Measurements from ENCODE around the gene RRP12.

The RRP12 gene

DNA sequence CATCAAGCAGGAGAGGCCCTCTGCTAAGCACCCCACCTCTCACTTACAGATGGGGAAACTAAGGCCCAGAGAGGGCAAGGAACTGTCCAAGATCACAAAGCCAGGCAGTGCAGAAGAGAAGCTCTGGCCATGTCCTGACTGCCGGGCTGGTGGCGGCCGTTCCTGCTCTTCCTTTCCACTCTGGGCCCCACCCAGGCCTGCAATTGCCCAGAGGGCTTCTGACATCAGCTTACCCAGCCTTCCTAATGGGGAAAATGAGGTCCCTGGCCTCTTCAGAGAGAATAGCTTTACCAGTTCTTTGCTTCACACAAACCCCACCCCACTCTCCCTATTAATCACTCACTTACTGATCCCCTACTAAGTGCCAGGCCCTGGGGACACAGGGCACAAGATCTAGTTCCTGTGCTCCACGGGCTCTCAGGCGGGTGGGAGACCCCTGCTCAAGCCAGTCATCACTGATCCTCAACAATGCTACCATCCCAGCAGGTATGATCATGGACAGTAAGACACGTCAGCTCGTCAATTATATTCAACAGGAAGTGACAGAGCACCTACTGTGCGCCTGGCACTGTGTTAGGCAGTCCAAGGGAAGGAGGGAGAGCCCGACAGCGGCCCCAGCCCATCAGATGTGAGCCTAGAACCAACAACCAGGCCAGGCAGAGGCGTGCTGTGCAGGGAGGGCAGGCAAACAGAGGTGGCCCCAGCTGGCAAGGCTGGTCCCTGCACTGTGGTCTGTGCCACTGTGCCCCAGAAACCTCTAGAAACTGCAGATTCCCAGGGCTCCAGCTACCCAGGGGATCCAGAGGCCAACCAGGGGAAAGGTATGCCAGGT lies 40.2 kb downstream of the RRP12 start:
- TF ChIP-seq, protein P1, sequence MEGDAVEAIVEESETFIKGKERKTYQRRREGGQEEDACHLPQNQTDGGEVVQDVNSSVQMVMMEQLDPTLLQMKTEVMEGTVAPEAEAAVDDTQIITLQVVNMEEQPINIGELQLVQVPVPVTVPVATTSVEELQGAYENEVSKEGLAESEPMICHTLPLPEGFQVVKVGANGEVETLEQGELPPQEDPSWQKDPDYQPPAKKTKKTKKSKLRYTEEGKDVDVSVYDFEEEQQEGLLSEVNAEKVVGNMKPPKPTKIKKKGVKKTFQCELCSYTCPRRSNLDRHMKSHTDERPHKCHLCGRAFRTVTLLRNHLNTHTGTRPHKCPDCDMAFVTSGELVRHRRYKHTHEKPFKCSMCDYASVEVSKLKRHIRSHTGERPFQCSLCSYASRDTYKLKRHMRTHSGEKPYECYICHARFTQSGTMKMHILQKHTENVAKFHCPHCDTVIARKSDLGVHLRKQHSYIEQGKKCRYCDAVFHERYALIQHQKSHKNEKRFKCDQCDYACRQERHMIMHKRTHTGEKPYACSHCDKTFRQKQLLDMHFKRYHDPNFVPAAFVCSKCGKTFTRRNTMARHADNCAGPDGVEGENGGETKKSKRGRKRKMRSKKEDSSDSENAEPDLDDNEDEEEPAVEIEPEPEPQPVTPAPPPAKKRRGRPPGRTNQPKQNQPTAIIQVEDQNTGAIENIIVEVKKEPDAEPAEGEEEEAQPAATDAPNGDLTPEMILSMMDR (IDR thresholded peaks at IDR 0.05; ENCODE audit: low read depth, low read length), result no peak
- Histone ChIP-seq H3K36me3 (peaks cover 31% of the 10 kb centered on the region), H3K4me1 (no peaks in the 10 kb centered on the region), H3K27me3 (no peaks in the 10 kb centered on the region), H3K4me3 (ENCODE audit: low read depth, low read length) (no peak overlapping the region), H3K9me3 (no peaks in the 10 kb centered on the region)
- no peak for DNase-seq

DNA sequence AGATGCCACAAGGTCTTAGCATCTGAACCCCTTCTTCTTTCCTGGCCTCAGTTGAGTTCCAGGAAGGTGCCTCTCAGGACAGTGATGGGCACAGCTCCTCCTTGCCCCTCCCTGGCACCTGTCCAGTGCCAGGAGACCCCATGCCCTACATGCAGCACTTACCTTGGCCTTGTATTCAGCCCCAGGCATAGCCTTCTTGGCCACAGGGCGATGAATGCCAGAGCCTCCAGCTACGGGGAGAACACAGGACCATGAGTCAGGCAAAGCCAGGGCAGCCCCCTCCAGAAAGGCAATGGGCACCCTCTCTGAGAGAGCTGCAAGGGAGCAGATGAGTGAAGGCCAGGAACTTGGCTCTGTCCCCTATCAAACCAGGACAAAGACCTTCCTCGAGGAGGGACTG lies 42.4 kb downstream of the RRP12 start:
- DNase-seq, result no peak
- Histone ChIP-seq H3K36me3 (peaks cover 27% of the 10 kb centered on the region), H3K4me1 (no peaks in the 10 kb centered on the region), H3K27me3 (no peaks in the 10 kb centered on the region), H3K9me3 (no peaks in the 10 kb centered on the region), H3K4me3 (ENCODE audit: low read depth, low read length) (no peak overlapping the region)
- TF ChIP-seq, protein P1 (IDR thresholded peaks at IDR 0.05; ENCODE audit: low read depth, low read length), result no peak

DNA sequence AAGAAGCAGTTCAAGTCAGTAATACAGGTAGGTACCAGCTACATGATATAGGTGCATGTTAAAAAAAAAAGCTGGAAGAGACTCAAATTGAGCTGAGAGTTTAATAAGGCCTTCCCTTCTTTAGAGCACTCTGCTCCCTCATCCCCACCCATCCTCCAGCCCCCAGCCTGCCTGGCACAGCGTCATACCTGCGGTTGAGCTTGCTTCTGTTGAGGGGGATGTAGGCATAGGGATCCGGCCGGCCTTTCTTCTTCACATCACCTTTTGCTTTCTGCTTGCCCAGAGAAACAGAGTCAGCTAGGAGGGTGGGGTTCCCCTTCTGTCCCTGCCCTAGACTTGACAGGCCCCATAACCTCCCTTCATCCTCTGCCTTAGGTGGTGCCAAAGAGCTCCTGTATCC lies 42.8 kb downstream of the RRP12 start:
- Histone ChIP-seq H3K4me3 (ENCODE audit: low read depth, low read length) (no peak overlapping the region), H3K9me3 (no peaks in the 10 kb centered on the region), H3K27me3 (no peaks in the 10 kb centered on the region), H3K4me1 (no peaks in the 10 kb centered on the region), H3K36me3 (peaks cover 27% of the 10 kb centered on the region)
- TF ChIP-seq, protein P1 (IDR thresholded peaks at IDR 0.05; ENCODE audit: low read depth, low read length), result no peak
- DNase-seq, result no peak

DNA sequence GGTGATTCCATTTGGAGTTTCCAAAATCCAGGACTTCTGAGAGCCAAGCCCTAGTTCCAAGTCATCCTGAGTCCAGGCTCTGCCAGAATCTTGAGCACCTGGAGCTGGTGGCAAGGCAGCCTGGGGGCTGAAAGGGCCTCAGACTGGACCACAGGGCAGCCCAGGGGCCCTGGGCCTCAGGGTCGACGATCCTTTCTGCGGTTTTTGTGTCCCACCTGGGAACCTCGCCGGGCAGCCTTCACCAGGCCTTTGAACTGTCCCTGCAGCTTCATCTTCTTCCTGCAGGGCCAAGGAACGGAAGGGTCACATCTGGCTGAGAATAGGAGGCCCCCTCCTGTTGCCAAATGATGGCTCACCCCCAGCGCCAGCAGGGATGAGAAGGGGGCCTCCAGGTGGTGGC lies 44.2 kb downstream of the RRP12 start:
- DNase-seq, result no peak
- Histone ChIP-seq H3K4me1 (no peaks in the 10 kb centered on the region), H3K36me3 (peaks cover 27% of the 10 kb centered on the region), H3K9me3 (no peaks in the 10 kb centered on the region), H3K27me3 (no peaks in the 10 kb centered on the region), H3K4me3 (ENCODE audit: low read depth, low read length) (no peak overlapping the region)
- TF ChIP-seq, protein P1 (IDR thresholded peaks at IDR 0.05; ENCODE audit: low read depth, low read length), result no peak

DNA sequence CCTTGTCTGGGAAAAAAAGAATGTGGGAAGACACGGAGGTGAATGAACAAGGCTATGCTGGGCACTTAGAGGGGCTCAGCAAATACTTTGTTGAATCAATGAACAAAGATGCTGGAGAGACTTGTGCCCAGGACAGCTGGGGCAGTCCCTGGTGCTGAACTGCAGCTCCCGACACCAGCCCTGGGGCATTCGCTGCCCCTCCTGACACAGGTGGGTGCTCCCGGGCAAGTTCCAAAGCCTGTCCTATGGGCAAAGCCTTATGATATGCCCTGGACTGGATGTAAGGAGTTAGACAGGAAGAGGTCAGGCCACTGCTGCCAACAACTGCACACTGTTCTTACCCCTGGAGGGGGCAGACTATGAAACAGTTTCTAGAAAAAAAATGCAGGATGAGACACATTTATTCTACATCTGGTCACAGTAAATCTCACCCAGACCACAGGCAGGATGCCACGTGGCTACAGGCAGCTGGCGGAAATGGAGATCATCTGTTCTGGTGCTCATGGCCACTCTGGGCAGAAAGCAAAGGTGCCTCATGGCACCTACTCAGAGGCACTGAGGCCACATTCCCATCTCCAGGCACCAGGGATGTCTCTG lies 44.7 kb downstream of the RRP12 start:
- Histone ChIP-seq H3K4me3 (ENCODE audit: low read depth, low read length) (no peak overlapping the region), H3K36me3 (peaks cover 27% of the 10 kb centered on the region), H3K27me3 (no peaks in the 10 kb centered on the region), H3K4me1 (no peaks in the 10 kb centered on the region), H3K9me3 (no peaks in the 10 kb centered on the region)
- no peak for DNase-seq
- TF ChIP-seq, protein P1 (IDR thresholded peaks at IDR 0.05; ENCODE audit: low read depth, low read length), result no peak

DNA sequence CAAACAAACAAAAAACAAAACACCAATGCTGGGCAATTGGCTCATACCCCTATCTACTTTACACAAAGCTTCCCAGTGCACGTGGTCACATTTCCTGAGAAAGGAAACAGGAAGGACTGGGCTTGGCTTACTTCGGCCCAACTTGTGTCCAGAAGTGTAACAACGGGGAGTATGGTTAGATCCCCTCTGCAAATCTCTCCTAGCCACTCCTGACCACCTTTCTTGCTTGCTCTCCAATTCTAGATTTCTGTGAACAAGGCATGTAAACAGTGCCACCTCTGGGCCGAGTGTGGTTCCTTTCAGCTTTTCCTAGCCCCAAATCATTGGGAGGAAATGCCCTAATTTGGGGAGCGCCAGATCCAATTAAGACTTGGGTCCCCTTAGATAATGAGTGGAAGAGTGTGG lies 45.6 kb downstream of the RRP12 start:
- no peaks in the 10 kb centered on the region for H3K4me1 ChIP-seq
- DNase-seq, result no peak
- H3K9me3 ChIP-seq, result no peaks in the 10 kb centered on the region
- H3K4me3 ChIP-seq (ENCODE audit: low read depth, low read length), result no peak overlapping the region
- peaks cover 27% of the 10 kb centered on the region for H3K36me3 ChIP-seq
- TF ChIP-seq, protein P1 (IDR thresholded peaks at IDR 0.05; ENCODE audit: low read depth, low read length), result peak; percentile 45
- no peaks in the 10 kb centered on the region for H3K27me3 ChIP-seq
